ENCODE results near the gene SPP2. TPM values are rescaled to one million over a fixed set of nuclear protein-coding genes. Genes with fewer than 3 reads are reported as not detected.

Gene SPP2
- total RNA-seq, 1 experiment from 2014 or later, result not detected

Other genes with a start within 250 kb of the SPP2 start
- gene HJURP, start 196.2 kb upstream of the SPP2 start, total RNA-seq (2014; rRNA removed; shearing (Covaris generic); ENCODE audit: low replicate concordance), result 16.5 and 29.0 TPM in 2 replicates
- gene TRPM8, start 133.3 kb upstream of the SPP2 start, total RNA-seq (2014; rRNA removed; shearing (Covaris generic); ENCODE audit: low replicate concordance), result not detected in 2 replicates

Measured in Karpas-422 (cell line).